ENCODE measurements around the gene MPP3.

Gene MPP3

DNA sequence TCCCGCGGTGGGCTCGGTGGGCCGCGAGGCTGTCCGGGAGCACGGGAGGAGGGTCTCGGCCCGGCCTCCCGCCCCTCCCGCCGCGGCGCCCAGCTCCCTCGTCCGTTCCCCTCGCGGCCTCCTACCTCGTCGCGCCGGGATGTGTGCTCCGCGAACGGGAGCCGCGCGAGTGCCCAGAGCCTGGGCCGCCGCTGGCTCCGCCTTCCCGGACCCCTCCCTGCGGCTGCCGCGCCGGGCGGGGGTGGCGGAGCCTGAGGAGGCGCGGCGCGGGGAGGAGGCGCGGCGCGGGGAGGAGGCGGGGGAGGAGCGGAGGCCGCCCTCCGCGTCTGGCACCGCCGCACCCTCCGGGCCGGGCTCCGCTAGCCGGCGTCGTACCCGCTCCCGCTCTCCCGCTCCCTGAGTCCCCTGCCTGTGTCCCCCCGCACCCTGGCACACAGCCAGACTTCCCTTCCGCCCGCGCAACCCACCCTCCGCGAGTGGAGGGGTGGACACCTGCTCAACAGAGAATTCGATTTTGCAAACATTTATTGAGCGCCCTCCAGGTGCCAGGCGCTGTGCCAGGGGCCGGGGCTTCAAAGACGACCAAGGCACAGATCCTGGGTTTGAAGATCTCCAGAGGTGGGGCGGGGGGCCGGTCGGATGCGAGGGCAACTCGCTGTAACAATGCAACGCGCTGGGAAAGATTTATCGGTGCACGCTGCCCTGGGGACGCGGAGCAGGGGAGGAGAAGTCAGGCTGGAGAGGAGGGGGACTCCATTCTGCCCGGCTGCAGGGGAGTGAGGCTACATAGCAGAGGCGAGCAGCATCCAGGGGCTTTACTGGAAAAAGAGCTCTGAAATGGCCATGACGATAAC, at the start of gene MPP3:
TSS of gene MPP3 (minus strand) at position 171 of the 854 bp plus-strand sequence. CDS start 1,240 bp downstream, outside the sequence.
- DNase-seq: peak; percentile 56
- H3K27me3 Mint-ChIP-seq: peaks cover 56% of the 10 kb centered on the region

DNA sequence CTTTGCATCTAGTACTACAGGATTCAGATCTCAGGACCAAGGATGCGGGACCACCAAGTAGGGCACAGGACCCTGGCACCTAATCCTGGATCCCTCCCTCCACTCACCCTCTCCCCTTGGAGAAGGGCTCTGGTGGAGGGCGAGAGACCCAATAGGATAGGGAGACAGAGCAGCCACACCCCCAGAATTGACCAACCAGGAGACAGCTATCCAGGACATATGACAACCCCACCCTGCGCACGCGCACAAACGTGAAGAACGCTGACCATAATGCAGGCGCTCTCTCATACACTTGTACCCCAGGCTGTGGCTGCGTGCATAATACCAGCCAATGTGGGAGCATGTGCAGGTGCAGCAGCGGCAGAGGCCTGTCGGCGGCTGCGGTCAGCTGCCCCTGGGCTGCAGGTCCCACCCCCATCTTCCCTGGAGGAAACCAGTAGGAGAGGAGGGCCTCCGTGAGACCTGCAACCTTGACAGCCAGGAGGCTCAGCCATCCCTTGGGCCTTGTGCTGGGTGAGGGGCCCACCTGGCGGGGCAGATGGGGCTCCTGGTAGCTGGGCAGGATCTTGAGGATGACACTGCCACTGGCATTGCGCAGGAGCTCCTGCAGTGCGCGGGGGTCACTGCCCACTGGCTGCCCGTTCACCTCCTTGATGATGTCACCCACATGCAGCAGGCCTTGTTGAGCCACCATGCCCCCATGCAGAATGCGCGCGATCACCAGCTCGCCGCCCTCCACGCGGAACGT, 49.0 kb upstream of the MPP3 start:
- Mint-ChIP-seq H3K9me3 (no peaks in the 10 kb centered on the region), H3K36me3 (ENCODE audit: low read depth) (no peaks in the 10 kb centered on the region), H3K4me3 (no peak overlapping the region), H3K4me1 (ENCODE audit: low read depth) (no peaks in the 10 kb centered on the region), H3K27me3 (no peaks in the 10 kb centered on the region), H3K27ac (no peak overlapping the region)
- no peak for DNase-seq

More for the DNA sequence above, at the start of gene MPP3:
- Mint-ChIP-seq H3K9me3 (no peaks in the 10 kb centered on the region), H3K27ac (no peak within 1 kb of the TSS), H3K4me3 (peak within 1 kb of the TSS; percentile 67), H3K4me1 (ENCODE audit: low read depth) (peaks cover 22% of the 10 kb centered on the region), H3K36me3 (ENCODE audit: low read depth) (no peaks in the 10 kb centered on the region)

DNA sequence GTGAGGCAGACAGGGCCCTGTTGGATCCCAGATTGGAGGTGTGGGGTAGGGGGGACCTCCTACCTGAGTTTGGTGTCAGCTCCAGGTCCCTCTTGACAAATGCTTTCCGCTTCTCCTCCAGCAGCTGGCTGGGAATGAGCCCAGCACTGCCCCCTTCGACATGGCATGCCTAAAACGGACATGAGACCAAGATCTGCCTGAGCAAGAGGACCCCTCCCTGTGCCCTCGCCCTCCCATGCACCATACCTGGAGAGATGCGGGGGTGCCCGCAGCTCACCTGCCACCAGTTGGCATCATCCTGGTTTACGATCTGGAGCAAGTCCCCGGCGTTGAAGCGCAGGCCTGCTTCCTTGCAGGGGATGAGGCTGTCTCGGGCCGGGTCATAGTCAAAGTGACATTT, 48.2 kb upstream of the MPP3 start:
- H3K27ac Mint-ChIP-seq: no peak overlapping the region
- DNase-seq: no peak
- H3K9me3 Mint-ChIP-seq: no peaks in the 10 kb centered on the region
- H3K36me3 Mint-ChIP-seq (ENCODE audit: low read depth): no peaks in the 10 kb centered on the region
- H3K4me3 Mint-ChIP-seq: no peak overlapping the region
- H3K4me1 Mint-ChIP-seq (ENCODE audit: low read depth): no peaks in the 10 kb centered on the region
- no peaks in the 10 kb centered on the region for H3K27me3 Mint-ChIP-seq

- Mint-ChIP-seq H3K9me3 (no peaks in the 10 kb centered on the region), H3K36me3 (ENCODE audit: low read depth) (no peaks in the 10 kb centered on the region), H3K27me3 (no peaks in the 10 kb centered on the region), H3K27ac (no peak overlapping the region), H3K4me1 (ENCODE audit: low read depth) (no peaks in the 10 kb centered on the region), H3K4me3 (no peak overlapping the region)
- peak; percentile 60 for DNase-seq
Observed at GRCh38 chr17:43880420-43880991, 47.6 kb upstream of the MPP3 start.

DNA sequence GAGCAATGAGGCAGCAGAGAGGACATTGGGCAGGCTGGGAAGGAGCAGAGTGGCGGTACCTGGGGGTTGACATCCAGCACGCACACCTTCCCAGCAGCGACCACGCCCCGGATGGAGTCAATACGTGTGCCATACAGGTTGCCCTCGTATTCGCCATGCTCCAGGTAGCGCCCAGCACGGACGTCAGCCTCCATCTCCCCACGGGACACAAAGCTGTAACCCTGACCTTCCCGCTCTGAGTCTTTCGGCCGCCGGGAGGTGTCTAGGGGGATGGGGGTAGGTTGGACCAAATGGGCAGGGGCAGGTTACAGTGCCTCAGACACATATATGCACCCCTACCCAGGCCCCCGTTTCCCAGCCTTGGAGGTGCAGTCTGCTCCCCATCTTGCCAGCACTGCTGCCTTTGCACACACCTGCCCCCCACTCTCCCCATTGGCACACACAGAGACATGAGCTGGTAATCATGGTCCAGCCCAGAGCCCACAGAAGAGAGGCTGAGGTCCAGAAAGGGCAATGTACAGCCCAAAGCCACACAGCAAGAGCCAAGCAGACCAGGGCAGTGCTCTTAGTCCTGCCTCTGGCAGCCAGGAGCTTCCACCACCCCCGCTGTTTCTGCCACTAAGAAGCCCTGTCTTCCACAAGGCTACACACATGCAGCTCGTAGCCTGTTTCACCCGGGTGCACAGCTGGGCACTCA, 46.9 kb upstream of the MPP3 start:
- Mint-ChIP-seq H3K27ac (no peak overlapping the region), H3K4me3 (no peak overlapping the region), H3K9me3 (no peaks in the 10 kb centered on the region), H3K36me3 (ENCODE audit: low read depth) (no peaks in the 10 kb centered on the region), H3K4me1 (ENCODE audit: low read depth) (no peaks in the 10 kb centered on the region), H3K27me3 (no peaks in the 10 kb centered on the region)
- no peak for DNase-seq

- no peak overlapping the region for H3K4me3 Mint-ChIP-seq
- no peaks in the 10 kb centered on the region for H3K36me3 Mint-ChIP-seq (ENCODE audit: low read depth)
- H3K4me1 Mint-ChIP-seq (ENCODE audit: low read depth): no peaks in the 10 kb centered on the region
- H3K9me3 Mint-ChIP-seq: no peaks in the 10 kb centered on the region
- DNase-seq: peak; percentile 85
- no peaks in the 10 kb centered on the region for H3K27me3 Mint-ChIP-seq
- no peak overlapping the region for H3K27ac Mint-ChIP-seq
Observed at GRCh38 chr17:43878260-43879175, 45.6 kb upstream of the MPP3 start.

- no peaks in the 10 kb centered on the region for H3K4me1 Mint-ChIP-seq (ENCODE audit: low read depth)
- no peak for DNase-seq
- no peaks in the 10 kb centered on the region for H3K27me3 Mint-ChIP-seq
- H3K4me3 Mint-ChIP-seq: no peak overlapping the region
- H3K27ac Mint-ChIP-seq: no peak overlapping the region
- H3K9me3 Mint-ChIP-seq: no peaks in the 10 kb centered on the region
- no peaks in the 10 kb centered on the region for H3K36me3 Mint-ChIP-seq (ENCODE audit: low read depth)
Observed at GRCh38 chr17:43877451-43878155, 44.7 kb upstream of the MPP3 start.

DNA sequence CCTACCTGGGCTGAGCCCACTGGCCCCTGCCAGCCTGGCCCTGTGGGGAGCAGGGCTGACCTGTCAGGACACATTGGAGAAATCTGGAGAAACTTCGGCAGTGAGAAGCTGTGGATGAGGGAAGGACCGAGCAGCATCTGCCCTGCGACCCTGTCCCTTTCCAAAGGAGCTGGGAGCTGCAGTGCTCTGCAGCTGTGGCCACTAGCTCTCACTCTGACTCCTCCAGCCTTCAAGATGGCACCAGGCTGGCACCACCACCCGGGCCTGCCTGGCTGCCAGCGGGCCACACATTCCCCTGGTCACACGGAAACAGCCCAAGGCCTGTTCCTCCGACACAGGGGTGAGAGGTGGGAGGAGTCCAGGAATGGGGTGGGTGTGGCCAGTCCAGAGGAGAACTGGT, 44.1 kb upstream of the MPP3 start:
- Mint-ChIP-seq H3K36me3 (ENCODE audit: low read depth) (no peaks in the 10 kb centered on the region), H3K27me3 (no peaks in the 10 kb centered on the region), H3K9me3 (no peaks in the 10 kb centered on the region), H3K4me3 (no peak overlapping the region), H3K27ac (no peak overlapping the region), H3K4me1 (ENCODE audit: low read depth) (no peaks in the 10 kb centered on the region)
- no peak for DNase-seq

- DNase-seq: no peak
- Mint-ChIP-seq H3K4me3 (no peak overlapping the region), H3K27me3 (no peaks in the 10 kb centered on the region), H3K4me1 (ENCODE audit: low read depth) (no peaks in the 10 kb centered on the region), H3K27ac (no peak overlapping the region), H3K9me3 (no peaks in the 10 kb centered on the region), H3K36me3 (ENCODE audit: low read depth) (no peaks in the 10 kb centered on the region)
Observed at GRCh38 chr17:43875476-43876147, 42.7 kb upstream of the MPP3 start.

DNA sequence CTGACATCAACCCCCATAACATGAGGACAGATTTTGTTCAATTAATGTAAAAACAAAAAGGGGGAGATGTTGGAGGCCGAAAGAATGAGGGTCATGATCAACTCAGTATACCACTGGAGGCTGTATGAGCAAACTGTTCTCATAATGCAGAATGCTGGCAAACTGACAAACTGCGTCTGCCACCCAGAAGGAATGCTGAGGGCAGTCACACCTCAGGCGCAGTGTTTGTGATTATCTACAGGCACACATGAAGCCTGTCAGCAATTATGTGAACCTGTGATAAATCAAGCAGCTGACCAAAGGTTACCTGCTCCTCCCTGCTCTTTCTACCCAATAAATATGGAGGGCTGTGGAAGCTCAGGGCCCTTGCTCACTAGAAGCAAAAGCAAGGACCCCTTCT, 41.3 kb upstream of the MPP3 start:
- peaks cover 7% of the 10 kb centered on the region for H3K27me3 Mint-ChIP-seq
- no peaks in the 10 kb centered on the region for H3K4me1 Mint-ChIP-seq (ENCODE audit: low read depth)
- H3K4me3 Mint-ChIP-seq: no peak overlapping the region
- no peak overlapping the region for H3K27ac Mint-ChIP-seq
- DNase-seq: no peak
- no peaks in the 10 kb centered on the region for H3K36me3 Mint-ChIP-seq (ENCODE audit: low read depth)
- no peaks in the 10 kb centered on the region for H3K9me3 Mint-ChIP-seq

GRCh38 chr17:43873815-43874214, 40.9 kb upstream of the MPP3 start:
- no peaks in the 10 kb centered on the region for H3K9me3 Mint-ChIP-seq
- H3K4me1 Mint-ChIP-seq (ENCODE audit: low read depth): no peaks in the 10 kb centered on the region
- no peak overlapping the region for H3K4me3 Mint-ChIP-seq
- H3K36me3 Mint-ChIP-seq (ENCODE audit: low read depth): no peaks in the 10 kb centered on the region
- no peak for DNase-seq
- peaks cover 7% of the 10 kb centered on the region for H3K27me3 Mint-ChIP-seq
- H3K27ac Mint-ChIP-seq: no peak overlapping the region

- Mint-ChIP-seq H3K9me3 (no peaks in the 10 kb centered on the region), H3K4me3 (no peak overlapping the region), H3K27ac (no peak overlapping the region), H3K27me3 (peaks cover 13% of the 10 kb centered on the region), H3K36me3 (ENCODE audit: low read depth) (no peaks in the 10 kb centered on the region), H3K4me1 (ENCODE audit: low read depth) (no peaks in the 10 kb centered on the region)
- DNase-seq: no peak
Observed at GRCh38 chr17:43873091-43873490, 40.1 kb upstream of the MPP3 start.
